Measurements from ENCODE around the gene HCFC1R1. TPM values are rescaled to one million over a fixed set of nuclear protein-coding genes. Genes with fewer than 3 reads are reported as not detected.
A peak's percentile ranks its signal among the peaks of the same experiment; 100 is the strongest.

The HCFC1R1 gene
- total and polyA plus RNA-seq, 12 donors = 29.7 to 609 (median 63.5) TPM

- no peak for TF ChIP-seq CTCF (IDR thresholded peaks at IDR 0.05)
- TF ChIP-seq POLR2A (IDR thresholded peaks at IDR 0.05) = peak in 1 of 2 donors; percentile 72
- Histone ChIP-seq H3K27ac (peak overlapping the region; percentile 88 to 99 (median 97)), H3K4me3 (peak overlapping the region in 1 of 4 donors; percentile 90), H3K36me3 (replicated peaks in 1 of 2) (peaks cover 0 to 13% of the 10 kb centered on the region in 2 donors), H3K27me3 (peaks cover 10% of the 10 kb centered on the region), H3K9me3 (replicated peaks in 1 of 3) (no peaks in the 10 kb centered on the region), H3K4me1 (replicated peaks in 1 of 2) (peaks cover 29 to 53% of the 10 kb centered on the region in 2 donors)
- intact Hi-C loops (cut with DNase I) = no loop called here
- 0 to 22% (median 11%) methylated on average over 5 to 8 of the region's 8 CpGs for WGBS, 4 donors
- peak; percentile 89 to 97 (median 95) for DNase-seq
Measured at GRCh38 chr16:3022208-3022683, 1.5 kb downstream of the HCFC1R1 start.

GRCh38 chr16:3021449-3022207 lies 2.1 kb downstream of the HCFC1R1 start:
- Histone ChIP-seq H3K27me3 (peaks cover 10% of the 10 kb centered on the region), H3K9me3 (replicated peaks in 1 of 3) (no peaks in the 10 kb centered on the region), H3K4me1 (replicated peaks in 1 of 2) (peaks cover 29 to 53% of the 10 kb centered on the region in 2 donors), H3K36me3 (replicated peaks in 1 of 2) (peaks cover 0 to 7% of the 10 kb centered on the region in 2 donors), H3K4me3 (peak overlapping the region in 2 of 4 donors; percentile 83 to 90), H3K27ac (peak overlapping the region; percentile 88 to 99 (median 97))
- 2 to 11% (median 8%) methylated on average over 7 to 25 of the region's 25 CpGs for WGBS, 4 donors
- intact Hi-C loops (cut with DNase I) = no loop called here
- DNase-seq = peak; percentile 83 to 94 (median 91)
- TF ChIP-seq CTCF (IDR thresholded peaks at IDR 0.05) = peak in 4 of 6 experiments; percentile 12 to 20 (median 16)
- TF ChIP-seq POLR2A (IDR thresholded peaks at IDR 0.05) = no peak

- Histone ChIP-seq H3K36me3 (replicated peaks in 1 of 2) (no peaks in the 10 kb centered on the region), H3K27ac (peak overlapping the region; percentile 88 to 99 (median 97)), H3K4me3 (peak overlapping the region; percentile 38 to 90 (median 68)), H3K4me1 (replicated peaks in 1 of 2) (peaks cover 29 to 53% of the 10 kb centered on the region in 2 donors), H3K9me3 (replicated peaks in 1 of 3) (no peaks in the 10 kb centered on the region), H3K27me3 (peaks cover 10% of the 10 kb centered on the region)
- peak; percentile 90 to 95 (median 91) for DNase-seq
- intact Hi-C loops (cut with DNase I) = no loop called here
- no peak for TF ChIP-seq POLR2A (IDR thresholded peaks at IDR 0.05)
- no peak for TF ChIP-seq CTCF (IDR thresholded peaks at IDR 0.05)
- 0 to 4% (median 1%) methylated on average over 8 to 57 of the region's 57 CpGs for WGBS, 4 donors
Measured at GRCh38 chr16:3020604-3021448, 2.9 kb downstream of the HCFC1R1 start.

- peaks cover 10% of the 10 kb centered on the region for H3K27me3 ChIP-seq
- 0 to 1% (median 0%) methylated on average over 6 to 49 of the region's 49 CpGs for WGBS, 4 donors
- H3K4me1 ChIP-seq (replicated peaks in 1 of 2) = peaks cover 29 to 53% of the 10 kb centered on the region in 2 donors
- peak; percentile 64 to 83 (median 78) for DNase-seq
- H3K4me3 ChIP-seq = peak within 1 kb of the TSS; percentile 38 to 90 (median 68)
- peak within 1 kb of the TSS; percentile 88 to 99 (median 97) for H3K27ac ChIP-seq
- no peaks in the 10 kb centered on the region for H3K36me3 ChIP-seq (replicated peaks in 1 of 2)
- intact Hi-C loops (cut with DNase I) = no loop called here
- no peaks in the 10 kb centered on the region for H3K9me3 ChIP-seq (replicated peaks in 1 of 3)
- TF ChIP-seq POLR2A (IDR thresholded peaks at IDR 0.05) (peak; percentile 83 to 94), CTCF (IDR thresholded peaks at IDR 0.05) (peak in 3 of 6 experiments; percentile 8 to 12 (median 9))
Measured at GRCh38 chr16:3020247-3020603, 3.5 kb downstream of the HCFC1R1 start, which contains the start of gene TNFRSF12A. Gene TNFRSF12A (plus strand): TSS chr16:3020368. CDS start chr16:3020398, 30 bp downstream.

Data from adrenal gland (tissue), 12 donors.